Prostate gland (tissue), 2 donors: ENCODE results near the gene MTHFR. TPM values are rescaled to one million over a fixed set of nuclear protein-coding genes. Genes with fewer than 3 reads are reported as not detected.
A peak's percentile ranks its signal among the peaks of the same experiment; 100 is the strongest.

Source experiments
- DNase-seq: peaks from one replicate; pipeline ENCODE4 v3.0.0-alpha.2; 2019; ENCODE audit warnings: low spot score
- H3K27ac ChIP-seq, 2 donors: fragments of 200-600 bp; sonication (generic); 2 replicates each; pipeline ENCODE4 v1.5.1; 2017 to 2019
- H3K27me3 ChIP-seq: fragments of 200-600 bp; sonication (generic); replicated peaks from 2 replicates; pipeline ENCODE4 v1.5.1; 2019; ENCODE audit not compliant: insufficient read depth
- H3K36me3 ChIP-seq, 2 donors: fragments of 200-600 bp; sonication (generic); 1 replicate in 1 of 2; 2 replicates in 1 of 2; pipeline versions ENCODE4 v1.5.1 to v1.8.1; 2017 to 2019
- H3K4me1 ChIP-seq: fragments of 200-600 bp; sonication (generic); replicated peaks from 2 replicates; pipeline ENCODE4 v1.5.1; 2019
- H3K4me3 ChIP-seq, 2 donors: fragments of 200-600 bp; sonication (generic); 2 replicates each; pipeline ENCODE4 v1.5.1; 2017 to 2019
- H3K9me3 ChIP-seq: fragments of 200-600 bp; sonication (generic); 2 replicates; pipeline ENCODE4 v1.5.1; 2017
- POLR2A ChIP-seq: fragments of 450-650 bp; IDR thresholded peaks from one replicate; pipeline ENCODE4 v1.6.1; 2016; ENCODE audit warnings: antibody characterized with exemption, mild to moderate bottlenecking
- POLR2AphosphoS5 ChIP-seq: sonication (generic); formaldehyde crosslinking; IDR thresholded peaks from one replicate; pipeline ENCODE4 v1.6.1; 2017; ENCODE audit warnings: antibody characterized with exemption
- WGBS: methylation state at CpG from one replicate; pipeline ENCODE4 v1.1.5; 2018; 5-methylcytosine and 5-hydroxymethylcytosine counted together
- intact Hi-C: fragments of 100-400 bp; cut with DNase I; formaldehyde crosslinking; loops from one replicate; pipeline ENCODE4 v1.14.2; 2022
- total RNA-seq, 2 donors: library from RNA; depleted of rRNA; stranded (reverse); fragments of >200 nt; gene quantifications; one replicate each; pipeline ENCODE4 v1.1.0, GENCODE V29; 2016
- TF ChIP-seq, protein P1 (sequence below), 4 experiments: fragments of 200-600 bp in 2 of 4; fragments of 450-650 bp in 2 of 4; sonication (generic) in 2 of 4; IDR thresholded peaks; 1 replicate in 3 of 4; 2 replicates in 1 of 4; pipeline ENCODE4 v1.5.1; 2016 to 2019; ENCODE audit warnings: antibody characterized with exemption in 4 of 4, mild to moderate bottlenecking in 2 of 4, moderate library complexity in 2 of 4

The MTHFR gene
- 10 to 100 TPM; 27.6 to 75.0 TPM for total RNA-seq

DNA sequence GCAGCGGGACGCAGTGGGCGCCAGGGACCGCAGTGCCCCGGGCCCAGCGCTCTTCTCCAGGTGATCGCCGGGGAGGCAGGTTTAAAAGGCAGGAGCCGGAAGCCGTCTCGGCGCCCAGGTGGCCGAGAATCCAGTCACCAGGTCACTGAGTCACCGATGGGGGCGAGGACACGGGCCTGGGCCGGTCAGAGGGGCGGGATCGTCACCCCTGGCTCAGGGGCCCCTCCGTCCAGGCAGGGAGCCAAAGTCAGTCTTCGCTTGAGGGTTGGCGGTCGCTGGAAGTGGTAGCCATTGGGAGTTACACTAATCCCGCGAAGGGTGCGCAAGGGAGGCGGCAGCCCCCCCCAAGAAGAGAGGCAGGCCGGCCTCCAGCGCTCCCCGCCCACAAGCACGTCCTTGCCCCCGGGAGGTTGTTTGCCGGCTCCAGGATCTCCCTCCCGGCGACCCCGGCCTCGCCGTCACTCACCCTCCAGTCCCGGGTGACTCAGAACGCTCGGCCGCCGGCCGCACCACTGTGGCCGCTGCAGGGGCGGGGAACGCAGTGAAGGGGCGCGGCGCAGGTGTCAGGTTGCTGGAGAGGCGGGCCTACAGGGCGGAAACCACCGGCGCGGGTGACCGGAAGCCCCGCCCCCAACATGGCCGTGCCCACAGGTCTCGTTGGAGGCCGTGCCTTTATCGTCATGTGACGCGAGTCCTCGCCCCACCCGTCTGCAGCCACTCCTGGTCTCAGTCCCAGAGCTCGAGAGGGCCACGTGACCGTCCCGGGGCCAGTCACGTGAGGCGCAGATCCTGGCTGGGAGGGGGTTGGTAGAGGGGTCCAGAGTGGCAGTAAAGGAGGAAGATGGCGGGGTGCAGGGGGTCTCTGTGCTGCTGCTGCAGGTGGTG, at the start of gene MTHFR, which contains the start of gene CLCN6:
MTHFR (minus strand) TSS at position 543 of the 885 bp plus-strand sequence. CDS start 2,848 bp downstream, outside the sequence.
CLCN6 (plus strand) TSS at position 770 of the 885 bp plus-strand sequence; CDS start at position 842, 72 bp downstream.
- Histone ChIP-seq H3K4me1 (peaks cover 22% of the 10 kb centered on the region), H3K27me3 (no peaks in the 10 kb centered on the region), H3K4me3 (peak within 1 kb of the TSS; percentile 66 to 70), H3K9me3 (no peaks in the 10 kb centered on the region), H3K36me3 (peaks cover 0 to 3% of the 10 kb centered on the region in 2 donors), H3K27ac (peak within 1 kb of the TSS; percentile 90 to 97)
- peak; percentile 96 for TF ChIP-seq POLR2A
- TF ChIP-seq, protein P1, sequence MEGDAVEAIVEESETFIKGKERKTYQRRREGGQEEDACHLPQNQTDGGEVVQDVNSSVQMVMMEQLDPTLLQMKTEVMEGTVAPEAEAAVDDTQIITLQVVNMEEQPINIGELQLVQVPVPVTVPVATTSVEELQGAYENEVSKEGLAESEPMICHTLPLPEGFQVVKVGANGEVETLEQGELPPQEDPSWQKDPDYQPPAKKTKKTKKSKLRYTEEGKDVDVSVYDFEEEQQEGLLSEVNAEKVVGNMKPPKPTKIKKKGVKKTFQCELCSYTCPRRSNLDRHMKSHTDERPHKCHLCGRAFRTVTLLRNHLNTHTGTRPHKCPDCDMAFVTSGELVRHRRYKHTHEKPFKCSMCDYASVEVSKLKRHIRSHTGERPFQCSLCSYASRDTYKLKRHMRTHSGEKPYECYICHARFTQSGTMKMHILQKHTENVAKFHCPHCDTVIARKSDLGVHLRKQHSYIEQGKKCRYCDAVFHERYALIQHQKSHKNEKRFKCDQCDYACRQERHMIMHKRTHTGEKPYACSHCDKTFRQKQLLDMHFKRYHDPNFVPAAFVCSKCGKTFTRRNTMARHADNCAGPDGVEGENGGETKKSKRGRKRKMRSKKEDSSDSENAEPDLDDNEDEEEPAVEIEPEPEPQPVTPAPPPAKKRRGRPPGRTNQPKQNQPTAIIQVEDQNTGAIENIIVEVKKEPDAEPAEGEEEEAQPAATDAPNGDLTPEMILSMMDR (IDR thresholded peaks at IDR 0.05): peak in 1 of 4 experiments; percentile 10
- peak; percentile 98 for TF ChIP-seq POLR2AphosphoS5
- peak; percentile 100 for DNase-seq
- whole genome bisulfite sequencing: under 1% methylated on average over 70 of the region's 72 CpGs
- intact Hi-C loops: no loop called here

DNA sequence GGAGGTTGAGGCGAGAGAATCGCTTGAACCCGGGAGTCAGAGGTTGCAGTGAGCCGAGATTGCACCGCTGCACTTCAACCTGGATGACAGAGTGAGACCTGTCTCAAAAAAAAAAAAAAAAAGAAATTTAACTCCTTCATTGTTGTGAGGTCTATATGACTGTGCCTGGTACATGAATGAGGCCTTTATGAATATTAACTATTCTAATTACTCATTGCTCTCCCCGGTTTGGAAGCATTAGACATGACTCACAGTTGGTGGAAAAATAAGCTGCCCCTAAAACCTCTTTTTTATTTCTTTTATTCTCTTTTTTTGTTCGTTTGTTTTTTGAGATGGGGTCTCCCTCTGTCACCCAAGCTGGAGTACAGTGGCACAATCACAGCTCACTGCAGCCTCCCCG, 49.7 kb upstream of the MTHFR start:
- 78% methylated on average over 8 of the region's 8 CpGs for WGBS

DNA sequence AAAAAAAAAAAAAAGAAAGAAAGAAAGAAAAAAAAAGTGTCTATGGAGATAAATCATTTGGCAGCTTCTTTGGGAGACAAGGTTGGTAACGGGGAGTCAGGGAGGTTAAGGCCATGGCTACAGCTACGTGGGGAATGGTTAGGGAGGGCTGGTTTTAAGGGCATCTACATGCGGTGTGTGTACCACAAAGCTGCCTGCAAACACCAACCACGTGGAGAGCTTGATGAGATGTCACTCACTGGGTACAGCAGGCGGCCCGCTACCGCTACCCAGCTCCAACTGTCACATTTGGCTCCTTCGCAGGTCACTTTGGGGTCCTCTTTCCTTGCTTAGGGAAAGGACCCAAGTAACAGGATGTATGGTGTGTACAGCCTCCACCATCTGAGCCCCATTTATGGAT, 48.8 kb upstream of the MTHFR start:
- intact Hi-C loops: no loop called here
- H3K36me3 ChIP-seq: no peaks in the 10 kb centered on the region

More for the DNA sequence above, 49.7 kb upstream of the MTHFR start:
- H3K9me3 ChIP-seq: no peaks in the 10 kb centered on the region
- H3K4me1 ChIP-seq: no peaks in the 10 kb centered on the region
- peaks cover 17% of the 10 kb centered on the region for H3K27me3 ChIP-seq
- H3K27ac ChIP-seq: no peak overlapping the region
- H3K36me3 ChIP-seq: no peaks in the 10 kb centered on the region
- DNase-seq: no peak
- intact Hi-C loops: no loop called here
- H3K4me3 ChIP-seq: no peak overlapping the region
- TF ChIP-seq, protein P1 (IDR thresholded peaks at IDR 0.05): no peak
- TF ChIP-seq POLR2AphosphoS5 (no peak), POLR2A (no peak)

DNA sequence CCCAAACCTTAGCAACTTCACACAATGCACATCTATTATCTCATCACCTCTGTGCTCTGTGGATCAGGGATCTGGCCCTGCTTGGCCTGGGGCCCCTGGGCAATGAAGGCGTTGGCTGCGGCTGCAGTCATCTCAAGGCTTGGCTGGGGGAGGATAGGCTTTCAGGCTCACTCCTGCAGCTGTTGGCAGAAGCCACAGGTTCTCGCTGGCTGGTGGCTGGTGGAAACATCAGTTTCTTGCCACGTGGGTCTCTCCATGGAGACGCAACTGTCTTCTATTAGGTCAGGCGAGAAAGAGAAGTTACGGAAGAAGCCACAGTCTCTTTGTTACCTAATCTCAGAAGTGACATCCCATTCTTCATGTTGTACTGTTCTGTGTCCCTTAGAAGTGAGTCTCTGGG, 45.4 kb upstream of the MTHFR start:
- intact Hi-C loops: no loop called here
- Histone ChIP-seq H3K4me3 (no peak overlapping the region), H3K27me3 (no peaks in the 10 kb centered on the region), H3K9me3 (no peaks in the 10 kb centered on the region), H3K36me3 (no peaks in the 10 kb centered on the region), H3K27ac (no peak overlapping the region), H3K4me1 (no peaks in the 10 kb centered on the region)
- no peak for TF ChIP-seq POLR2AphosphoS5
- TF ChIP-seq POLR2A: no peak
- TF ChIP-seq, protein P1 (IDR thresholded peaks at IDR 0.05): no peak
- DNase-seq: no peak
- 72% methylated on average over 7 of the region's 7 CpGs for WGBS

More for the DNA sequence above, 48.8 kb upstream of the MTHFR start:
- 23% methylated on average over 8 of the region's 8 CpGs for WGBS
- Histone ChIP-seq H3K9me3 (no peaks in the 10 kb centered on the region), H3K4me1 (no peaks in the 10 kb centered on the region), H3K27ac (no peak overlapping the region), H3K4me3 (no peak overlapping the region), H3K27me3 (peaks cover 15% of the 10 kb centered on the region)
- TF ChIP-seq, protein P1 (IDR thresholded peaks at IDR 0.05): no peak
- no peak for DNase-seq

DNA sequence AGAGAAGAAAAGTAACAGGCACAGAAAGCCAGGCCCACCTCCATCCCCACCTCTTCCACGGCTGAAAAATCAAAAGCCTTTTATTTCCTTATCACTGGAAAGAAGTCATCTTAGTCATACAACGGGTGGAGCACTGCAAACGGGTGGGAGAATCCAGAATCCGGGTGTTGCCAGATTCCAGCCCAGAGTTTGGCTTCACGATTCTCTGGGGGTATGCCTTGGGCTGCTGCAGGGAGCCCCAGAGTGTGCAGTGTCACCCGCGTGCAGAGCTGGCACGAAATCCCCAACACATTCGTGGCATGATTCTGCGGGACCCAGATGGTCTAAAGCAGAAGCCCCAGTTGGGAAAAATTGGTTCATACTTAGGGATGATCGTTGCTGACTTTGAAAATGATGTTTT, 44.4 kb upstream of the MTHFR start:
- no peaks in the 10 kb centered on the region for H3K9me3 ChIP-seq
- DNase-seq: no peak
- no peaks in the 10 kb centered on the region for H3K4me1 ChIP-seq
- H3K27me3 ChIP-seq: no peaks in the 10 kb centered on the region
- no peak overlapping the region for H3K27ac ChIP-seq
- no peaks in the 10 kb centered on the region for H3K36me3 ChIP-seq
- 56% methylated on average over 11 of the region's 11 CpGs for WGBS
- intact Hi-C loops: no loop called here
- TF ChIP-seq POLR2A (no peak), POLR2AphosphoS5 (no peak)
- TF ChIP-seq, protein P1 (IDR thresholded peaks at IDR 0.05): no peak
- H3K4me3 ChIP-seq: no peak overlapping the region
